Stomach smooth muscle (tissue), 2 donors: ENCODE measurements around the gene STK16.

ENCODE experiments used
- H3K27ac ChIP-seq: one replicate; pipeline ENCODE4 v1.7.0; 2013; ENCODE audit warnings: mild to moderate bottlenecking, low read length, inconsistent platforms
- H3K27me3 ChIP-seq, 2 donors: one replicate each; pipeline ENCODE4 v1.7.0; 2013; ENCODE audit warnings: low read length in 2 of 2; ENCODE audit not compliant: insufficient read depth in 2 of 2, control insufficient read depth in 1 of 2
- H3K36me3 ChIP-seq, 2 donors: one replicate each; pipeline ENCODE4 v1.7.0; 2013; ENCODE audit warnings: low read length in 2 of 2; ENCODE audit not compliant: control insufficient read depth in 2 of 2, insufficient read depth in 2 of 2
- H3K4me1 ChIP-seq: one replicate; pipeline ENCODE4 v1.7.0; 2013; ENCODE audit warnings: low read length; ENCODE audit not compliant: control insufficient read depth, insufficient read depth
- H3K4me3 ChIP-seq, 2 donors: one replicate each; pipeline ENCODE4 v1.7.0; 2013; ENCODE audit warnings: low read length in 2 of 2
- H3K9ac ChIP-seq, 2 donors: one replicate each; pipeline ENCODE4 v1.7.0; 2013; ENCODE audit warnings: low read length in 2 of 2, mild to moderate bottlenecking in 1 of 2
- H3K9me3 ChIP-seq, 2 donors: one replicate each; pipeline ENCODE4 v1.7.0; 2013; ENCODE audit warnings: low read length in 2 of 2; ENCODE audit not compliant: control insufficient read depth in 2 of 2
- donor health status: healthy.
- donor health status: Pancreatic carcinoma.

STK16 gene

DNA sequence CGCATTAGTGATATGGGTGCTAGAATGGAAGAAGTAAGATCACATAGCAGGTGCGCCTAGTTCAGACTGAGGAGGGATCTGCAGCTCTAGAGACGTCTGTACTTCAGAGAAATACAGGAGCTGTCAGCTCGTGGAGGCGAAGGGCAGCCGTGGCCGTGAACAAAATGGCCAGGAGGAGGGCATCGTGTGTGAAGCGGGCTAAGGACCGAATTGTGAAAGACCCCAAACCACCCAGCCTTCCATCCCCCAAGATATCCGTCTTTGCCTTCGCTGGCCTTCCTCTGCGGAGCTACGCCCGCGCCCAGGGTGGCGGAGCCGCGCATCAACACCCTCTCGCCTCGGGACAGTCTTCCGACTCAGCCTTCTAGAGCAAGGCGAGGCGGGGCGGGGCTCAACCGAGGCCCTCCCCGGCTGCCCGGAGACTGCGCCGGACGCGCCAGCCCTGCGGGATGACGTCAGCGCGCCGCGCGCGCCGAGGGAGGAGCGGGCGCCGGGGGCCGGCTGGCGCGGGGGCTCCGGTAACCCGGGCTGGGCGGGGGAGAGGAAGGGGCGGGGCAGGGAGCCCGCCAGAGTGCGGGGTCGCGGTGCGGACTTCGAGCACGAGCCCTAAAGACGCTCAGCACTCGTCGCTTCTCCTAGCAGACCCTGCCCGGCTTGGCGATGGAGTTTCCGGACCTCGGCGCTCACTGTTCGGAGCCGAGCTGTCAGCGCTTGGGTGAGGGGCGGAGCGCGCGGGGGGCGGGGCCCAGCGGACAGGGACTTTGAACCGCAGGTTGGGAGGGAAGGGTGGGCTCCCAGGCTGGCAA, 38.7 kb upstream of the STK16 start, which contains the start of gene ZFAND2B:
ZFAND2B (plus strand) TSS at position 455 of the 806 bp plus-strand sequence; CDS start at position 661, 206 bp downstream.
- Histone ChIP-seq H3K27me3 (no peaks in the 10 kb centered on the region), H3K36me3 (peaks cover 19 to 26% of the 10 kb centered on the region in 2 donors), H3K9me3 (no peaks in the 10 kb centered on the region), H3K4me3 (peak within 1 kb of the TSS; percentile 90 to 93), H3K27ac (peak within 1 kb of the TSS; percentile 92), H3K9ac (peak within 1 kb of the TSS; percentile 93 to 96), H3K4me1 (peaks cover 22% of the 10 kb centered on the region)

DNA sequence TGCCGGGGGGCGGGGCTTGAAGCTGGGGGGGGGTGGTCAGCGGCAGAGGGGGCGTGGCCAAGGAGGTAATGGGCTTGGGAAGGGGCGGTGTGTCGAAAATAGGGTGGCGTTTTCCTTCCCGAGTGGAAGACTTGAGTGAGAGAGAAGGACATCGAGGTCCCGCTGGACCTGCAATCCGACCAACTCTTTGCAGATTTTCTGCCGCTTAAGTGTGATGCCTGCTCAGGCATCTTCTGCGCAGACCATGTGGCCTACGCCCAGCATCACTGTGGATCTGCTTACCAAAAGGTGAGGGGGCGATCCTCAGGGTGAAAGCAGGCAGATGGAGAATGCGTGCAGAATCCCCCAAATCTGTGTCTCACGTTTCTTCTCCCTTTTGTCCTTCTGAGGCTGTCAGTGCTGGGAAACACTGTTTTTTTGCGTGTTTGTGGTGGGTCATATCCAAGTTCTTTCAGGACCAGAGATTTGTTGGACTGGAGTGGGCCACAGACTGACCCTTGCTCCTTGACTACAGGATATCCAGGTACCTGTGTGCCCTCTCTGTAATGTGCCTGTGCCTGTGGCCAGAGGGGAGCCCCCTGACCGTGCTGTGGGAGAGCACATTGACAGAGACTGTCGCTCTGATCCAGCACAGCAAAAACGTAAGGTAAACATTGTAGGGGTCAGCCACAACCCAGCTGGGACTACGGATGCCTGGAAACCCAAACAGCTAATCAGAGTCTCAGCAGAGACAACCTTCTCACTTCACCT, 38.0 kb upstream of the STK16 start:
- peak overlapping the region; percentile 54 to 93 for H3K4me3 ChIP-seq
- H3K9me3 ChIP-seq, result no peaks in the 10 kb centered on the region
- H3K4me1 ChIP-seq, result peaks cover 22% of the 10 kb centered on the region
- H3K36me3 ChIP-seq, result peaks cover 22 to 28% of the 10 kb centered on the region in 2 donors
- H3K9ac ChIP-seq, result peak overlapping the region; percentile 55 to 69
- peak overlapping the region; percentile 92 for H3K27ac ChIP-seq
- H3K27me3 ChIP-seq, result no peaks in the 10 kb centered on the region

DNA sequence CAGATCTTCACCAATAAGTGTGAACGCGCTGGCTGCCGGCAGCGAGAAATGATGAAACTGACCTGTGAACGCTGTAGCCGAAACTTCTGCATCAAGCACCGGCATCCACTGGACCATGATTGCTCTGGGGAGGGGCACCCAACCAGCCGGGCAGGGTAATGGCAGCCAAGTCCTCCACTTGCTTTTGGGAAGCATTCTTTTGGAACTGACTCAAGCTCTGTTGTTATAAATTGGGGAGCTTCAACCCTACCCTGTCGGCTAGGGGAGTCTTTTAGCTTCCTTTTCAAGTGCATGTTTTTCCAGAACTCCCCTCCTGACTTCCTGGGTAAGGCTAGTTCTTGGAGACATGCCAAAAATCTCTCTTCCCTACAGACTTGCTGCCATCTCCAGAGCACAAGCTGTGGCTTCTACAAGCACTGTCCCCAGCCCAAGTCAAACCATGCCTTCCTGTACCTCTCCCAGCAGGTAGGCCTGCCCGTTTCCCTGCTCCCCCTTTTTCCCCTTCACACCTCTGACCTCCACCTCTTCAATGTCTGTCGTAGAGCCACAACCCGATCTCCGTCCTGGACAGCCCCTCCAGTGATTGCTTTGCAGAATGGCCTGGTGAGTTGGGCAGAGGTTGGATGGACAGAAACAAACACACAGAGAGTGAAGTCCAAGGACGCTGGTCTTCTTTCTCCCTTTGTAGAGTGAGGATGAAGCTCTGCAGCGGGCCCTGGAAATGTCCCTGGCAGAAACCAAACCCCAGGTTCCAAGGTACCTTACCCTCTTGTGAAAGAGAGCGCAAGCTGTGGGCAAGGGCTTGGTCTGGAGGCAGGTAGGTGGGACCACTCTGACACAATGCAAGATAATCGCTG, 37.2 kb upstream of the STK16 start:
- Histone ChIP-seq H3K9me3 (no peaks in the 10 kb centered on the region), H3K9ac (peak overlapping the region; percentile 55 to 69), H3K4me1 (peaks cover 22% of the 10 kb centered on the region), H3K27me3 (no peaks in the 10 kb centered on the region), H3K4me3 (peak overlapping the region; percentile 54 to 93), H3K36me3 (peaks cover 22 to 33% of the 10 kb centered on the region in 2 donors), H3K27ac (peak overlapping the region; percentile 92)

DNA sequence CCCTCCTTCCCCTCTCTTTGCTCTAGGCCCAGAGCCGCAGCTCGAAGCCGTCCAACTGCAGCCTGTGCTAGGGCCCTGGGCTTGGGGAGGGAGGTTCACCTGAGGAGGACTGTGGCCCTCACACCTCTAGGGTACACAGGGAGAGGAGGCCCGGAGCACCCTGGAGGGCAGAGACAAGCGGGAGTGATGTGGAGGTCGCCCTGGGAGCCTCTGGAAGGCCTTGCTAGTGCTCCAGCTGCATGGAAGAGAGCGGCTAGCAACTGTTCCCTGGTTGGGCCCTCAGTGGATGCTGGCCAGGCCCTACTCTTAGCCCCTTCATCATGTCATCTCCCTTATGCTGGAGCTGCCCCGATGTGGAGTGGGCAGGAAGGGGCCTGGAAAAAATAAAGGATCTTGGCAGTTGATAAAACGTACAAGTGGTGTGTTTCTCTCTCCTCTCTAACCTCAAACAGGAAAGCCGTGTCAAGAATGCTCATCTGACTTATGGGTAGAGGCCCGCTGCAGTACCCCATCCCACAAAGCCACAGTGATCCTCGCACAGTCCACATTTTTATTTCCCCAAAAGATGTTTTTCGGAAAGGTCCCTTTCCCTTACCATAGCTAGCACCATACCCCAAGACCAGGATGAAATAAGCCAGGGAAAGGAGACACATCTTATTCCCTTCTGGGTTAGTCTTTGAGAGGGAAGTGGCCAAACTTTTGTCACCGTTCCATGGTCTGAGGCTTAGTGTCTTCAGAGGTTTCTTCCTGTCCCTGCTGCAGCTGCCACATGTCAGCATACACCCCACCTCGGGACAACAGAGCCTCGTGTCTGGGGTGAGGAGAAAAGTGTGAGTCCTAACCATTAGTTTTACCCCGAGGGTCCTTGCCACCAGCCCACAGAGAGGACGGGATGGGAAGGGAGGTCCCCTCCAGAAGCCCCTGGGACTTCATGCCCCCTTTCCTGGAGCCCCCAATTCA, 35.8 kb upstream of the STK16 start:
- no peaks in the 10 kb centered on the region for H3K27me3 ChIP-seq
- peaks cover 22% of the 10 kb centered on the region for H3K4me1 ChIP-seq
- H3K36me3 ChIP-seq, result peaks cover 34 to 47% of the 10 kb centered on the region in 2 donors
- no peak overlapping the region for H3K4me3 ChIP-seq
- no peak overlapping the region for H3K27ac ChIP-seq
- H3K9me3 ChIP-seq, result no peaks in the 10 kb centered on the region
- H3K9ac ChIP-seq, result no peak overlapping the region

GRCh38 chr2:219210196-219210885, 34.9 kb upstream of the STK16 start:
- Histone ChIP-seq H3K4me3 (no peak overlapping the region), H3K9ac (no peak overlapping the region), H3K27ac (no peak overlapping the region), H3K36me3 (peaks cover 38 to 55% of the 10 kb centered on the region in 2 donors), H3K27me3 (no peaks in the 10 kb centered on the region), H3K4me1 (peaks cover 22% of the 10 kb centered on the region), H3K9me3 (no peaks in the 10 kb centered on the region)

GRCh38 chr2:219210886-219211362, 34.4 kb upstream of the STK16 start:
- Histone ChIP-seq H3K9me3 (no peaks in the 10 kb centered on the region), H3K4me3 (no peak overlapping the region), H3K27ac (no peak overlapping the region), H3K4me1 (peaks cover 22% of the 10 kb centered on the region), H3K36me3 (peaks cover 40 to 57% of the 10 kb centered on the region in 2 donors), H3K9ac (no peak overlapping the region), H3K27me3 (no peaks in the 10 kb centered on the region)

- Histone ChIP-seq H3K27ac (no peak overlapping the region), H3K9ac (no peak overlapping the region), H3K9me3 (no peaks in the 10 kb centered on the region), H3K4me1 (peaks cover 26% of the 10 kb centered on the region), H3K36me3 (peaks cover 40 to 60% of the 10 kb centered on the region in 2 donors), H3K4me3 (no peak overlapping the region), H3K27me3 (no peaks in the 10 kb centered on the region)
Observed at GRCh38 chr2:219213026-219213415, 32.3 kb upstream of the STK16 start.

- Histone ChIP-seq H3K27me3 (no peaks in the 10 kb centered on the region), H3K36me3 (peaks cover 38 to 57% of the 10 kb centered on the region in 2 donors), H3K4me1 (peaks cover 27% of the 10 kb centered on the region), H3K27ac (no peak overlapping the region), H3K9ac (no peak overlapping the region), H3K9me3 (no peaks in the 10 kb centered on the region), H3K4me3 (no peak overlapping the region)
Observed at GRCh38 chr2:219213486-219214071, 31.7 kb upstream of the STK16 start.

DNA sequence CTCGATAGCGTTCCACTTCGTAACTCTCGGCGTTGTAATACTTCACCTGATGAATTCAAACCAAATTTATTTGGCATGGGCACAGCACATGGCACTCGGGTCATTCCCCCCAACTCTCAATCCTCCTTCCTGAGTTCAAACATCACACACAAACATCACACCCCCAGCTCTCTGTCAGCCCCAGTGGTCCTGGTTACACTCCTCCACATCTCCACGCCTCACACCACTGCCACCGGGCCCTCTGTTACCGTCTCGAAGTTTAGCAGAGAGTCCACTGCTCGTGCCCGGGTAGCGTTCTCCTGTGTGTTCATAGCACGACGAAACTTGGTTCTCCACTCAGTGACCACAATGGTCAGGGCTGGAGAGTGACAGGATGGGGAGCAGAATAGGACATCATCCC, 31.1 kb upstream of the STK16 start:
- H3K9me3 ChIP-seq, result no peaks in the 10 kb centered on the region
- no peak overlapping the region for H3K27ac ChIP-seq
- peak overlapping the region in 1 of 2 donors; percentile 47 for H3K9ac ChIP-seq
- no peak overlapping the region for H3K4me3 ChIP-seq
- H3K4me1 ChIP-seq, result peaks cover 32% of the 10 kb centered on the region
- no peaks in the 10 kb centered on the region for H3K27me3 ChIP-seq
- peaks cover 33 to 52% of the 10 kb centered on the region in 2 donors for H3K36me3 ChIP-seq
